WTC11 (cell line): ENCODE measurements around the gene ELMOD1. TPM values are rescaled to one million over a fixed set of nuclear protein-coding genes. Genes with fewer than 3 reads are reported as not detected.

Source experiments
- ATAC-seq: fragments of 200-7000 bp; cut with Tn5 transposase; 2 replicates; pipeline ENCODE4 v1.10.0; 2021; ENCODE audit warnings: mild to moderate bottlenecking, moderate library complexity
- CTCF ChIA-PET: fragments of 300-600 bp; sonication (Branson Sonifier 250); formaldehyde crosslinking; loops from one replicate; lab custom pipeline; 2021; ENCODE audit warnings: antibody characterized with exemption; lab: Charles Lee
- POLR2A ChIA-PET: fragments of 350-600 bp; sonication (Branson Sonifier 250); formaldehyde crosslinking; loops from one replicate; lab custom pipeline; 2021; ENCODE audit warnings: antibody characterized with exemption; lab: Charles Lee
- DNase-seq: peaks from one replicate; pipeline ENCODE4 v3.0.0; 2021; ENCODE audit warnings: low spot score
- H3K27ac Mint-ChIP-seq: 2 replicates; pipeline ENCODE4 v1.8.0; 2021; ENCODE audit warnings: mixed read lengths
- H3K27me3 Mint-ChIP-seq: 2 replicates; pipeline ENCODE4 v1.8.0; 2021; ENCODE audit warnings: low read depth, mild to moderate bottlenecking, moderate library complexity, mixed read lengths
- H3K36me3 Mint-ChIP-seq: 2 replicates; pipeline ENCODE4 v1.8.0; 2021; ENCODE audit warnings: mixed read lengths
- H3K4me1 Mint-ChIP-seq: 2 replicates; pipeline ENCODE4 v1.8.0; 2022; ENCODE audit warnings: mixed read lengths
- H3K4me3 Mint-ChIP-seq: 2 replicates; pipeline ENCODE4 v1.8.0; 2021; ENCODE audit warnings: mild to moderate bottlenecking, moderate library complexity, mixed read lengths
- H3K9me3 Mint-ChIP-seq: 2 replicates; pipeline ENCODE4 v1.8.0; 2021; ENCODE audit warnings: mixed read lengths
- CBFB ChIP-seq: sonication (generic); formaldehyde crosslinking; IDR thresholded peaks from 2 replicates; pipeline ENCODE4 v1.8.1; 2022; ENCODE audit warnings: mild to moderate bottlenecking, low read depth, missing genetic modification reagents
- FOXJ3 ChIP-seq: sonication (generic); formaldehyde crosslinking; IDR thresholded peaks from 2 replicates; pipeline ENCODE4 v1.9.0; 2021; ENCODE audit warnings: missing genetic modification reagents, mild to moderate bottlenecking, borderline replicate concordance
- FOXK1 ChIP-seq: sonication (generic); formaldehyde crosslinking; IDR thresholded peaks from 2 replicates; pipeline ENCODE4 v1.8.0; 2022; ENCODE audit warnings: mild to moderate bottlenecking, moderate library complexity, missing genetic modification reagents
- GTF2I ChIP-seq: fragments of 250-450 bp; sonication (Bioruptor Pico); conservative IDR thresholded peaks from 2 replicates; pipeline ENCODE4 v1.4.0; 2021; ENCODE audit warnings: mild to moderate bottlenecking
- MYBL2 ChIP-seq: sonication (generic); formaldehyde crosslinking; IDR thresholded peaks from 2 replicates; pipeline ENCODE4 v1.8.1; 2023; ENCODE audit warnings: mild to moderate bottlenecking, moderate library complexity, missing genetic modification reagents
- OVOL2 ChIP-seq: fragments of 250-450 bp; sonication (Bioruptor Pico); IDR thresholded peaks from 2 replicates; pipeline ENCODE4 v1.9.0; 2021; ENCODE audit warnings: mild to moderate bottlenecking, borderline replicate concordance
- RELA ChIP-seq: sonication (generic); formaldehyde crosslinking; IDR thresholded peaks from 2 replicates; pipeline ENCODE4 v1.8.1; 2022; ENCODE audit warnings: missing genetic modification reagents, mild to moderate bottlenecking, borderline replicate concordance
- RORB ChIP-seq: fragments of 250-450 bp; sonication (Bioruptor Pico); IDR thresholded peaks from 2 replicates; pipeline ENCODE4 v1.9.0; 2021; ENCODE audit warnings: mild to moderate bottlenecking
- SMAD4 ChIP-seq: sonication (generic); formaldehyde crosslinking; IDR thresholded peaks from 2 replicates; pipeline ENCODE4 v1.8.0; 2022; ENCODE audit warnings: mild to moderate bottlenecking, missing genetic modification reagents
- TCF7 ChIP-seq: sonication (generic); formaldehyde crosslinking; IDR thresholded peaks from 2 replicates; pipeline ENCODE4 v1.8.0; 2022; ENCODE audit warnings: mild to moderate bottlenecking, low read depth, missing genetic modification reagents, moderate library complexity
- ZNF138 ChIP-seq: sonication (generic); formaldehyde crosslinking; conservative IDR thresholded peaks from 2 replicates; pipeline ENCODE4 v1.8.1; 2022; ENCODE audit warnings: mild to moderate bottlenecking, moderate library complexity, missing genetic modification reagents
- ZNF219 ChIP-seq: sonication (generic); formaldehyde crosslinking; IDR thresholded peaks from 2 replicates; pipeline ENCODE4 v1.8.0; 2023; ENCODE audit warnings: missing genetic modification reagents, mild to moderate bottlenecking, borderline replicate concordance
- ZNF232 ChIP-seq: sonication (generic); formaldehyde crosslinking; IDR thresholded peaks from 2 replicates; pipeline ENCODE4 v1.8.0; 2022; ENCODE audit warnings: mild to moderate bottlenecking, missing genetic modification reagents
- total RNA-seq: library from RNA; stranded (reverse); gene quantifications from 3 replicates; pipeline ENCODE4 v1.2.3, GENCODE V29; 2021
- TF ChIP-seq, protein P1 (sequence below): sonication (generic); formaldehyde crosslinking; IDR thresholded peaks from 2 replicates; pipeline ENCODE4 v1.8.1; 2022; ENCODE audit warnings: missing genetic modification reagents, borderline replicate concordance
- TF ChIP-seq, protein P2 (sequence below): sonication (generic); formaldehyde crosslinking; conservative IDR thresholded peaks from 2 replicates; pipeline ENCODE4 v1.8.1; 2022; ENCODE audit warnings: mild to moderate bottlenecking, missing genetic modification reagents
- TF ChIP-seq, protein P3 (sequence below): sonication (generic); formaldehyde crosslinking; IDR thresholded peaks from 2 replicates; pipeline ENCODE4 v1.8.1; 2023; ENCODE audit warnings: mild to moderate bottlenecking, missing genetic modification reagents, moderate library complexity
- TF ChIP-seq, protein P4 (sequence below): sonication (generic); formaldehyde crosslinking; IDR thresholded peaks from 2 replicates; pipeline ENCODE4 v1.8.0; 2023; ENCODE audit warnings: mild to moderate bottlenecking, missing genetic modification reagents
- TF ChIP-seq, protein P5 (sequence below): sonication (generic); formaldehyde crosslinking; IDR thresholded peaks from 2 replicates; pipeline ENCODE4 v1.8.1; 2022; ENCODE audit warnings: mild to moderate bottlenecking, moderate library complexity, missing genetic modification reagents
- TF ChIP-seq, protein P6 (sequence below): fragments of 250-450 bp; sonication (Bioruptor Pico); IDR thresholded peaks from 2 replicates; pipeline ENCODE4 v1.9.0; 2021; ENCODE audit warnings: moderate library complexity, mild to moderate bottlenecking, inconsistent platforms, borderline replicate concordance
- TF ChIP-seq, protein P7 (sequence below): fragments of 250-450 bp; sonication (Bioruptor Pico); IDR thresholded peaks from 2 replicates; pipeline ENCODE4 v2.1.2; 2022; ENCODE audit warnings: mild to moderate bottlenecking, moderate library complexity
- TF ChIP-seq, protein P8 (sequence below): sonication (generic); formaldehyde crosslinking; IDR thresholded peaks from 2 replicates; pipeline ENCODE4 v1.8.0; 2023; ENCODE audit warnings: missing genetic modification reagents, mild to moderate bottlenecking, borderline replicate concordance

ELMOD1 gene
- total RNA-seq, 1 experiment from 2014 or later = 2.3 TPM

DNA sequence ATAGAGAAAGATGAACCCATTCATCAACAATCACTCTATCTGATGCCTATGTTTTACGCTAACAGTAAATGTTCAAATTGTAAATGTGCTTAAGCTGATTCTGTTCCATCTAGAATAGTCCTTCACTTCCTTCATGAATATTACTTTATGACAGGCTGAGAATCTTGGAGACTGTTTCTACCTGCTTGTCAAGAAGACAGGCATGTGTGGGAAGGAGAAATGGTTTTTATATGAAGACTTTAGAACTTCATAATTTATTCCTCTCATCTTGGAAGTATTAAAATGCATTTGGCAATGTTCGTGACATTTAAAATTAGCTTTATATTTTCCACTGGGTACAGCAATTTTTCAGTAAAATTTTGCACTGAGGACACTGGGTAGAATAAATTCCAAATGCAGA, 41.0 kb downstream of the ELMOD1 start (continued):
- TF ChIP-seq TCF7 = no peak
- no peak for TF ChIP-seq ZNF232
- TF ChIP-seq, protein P1, sequence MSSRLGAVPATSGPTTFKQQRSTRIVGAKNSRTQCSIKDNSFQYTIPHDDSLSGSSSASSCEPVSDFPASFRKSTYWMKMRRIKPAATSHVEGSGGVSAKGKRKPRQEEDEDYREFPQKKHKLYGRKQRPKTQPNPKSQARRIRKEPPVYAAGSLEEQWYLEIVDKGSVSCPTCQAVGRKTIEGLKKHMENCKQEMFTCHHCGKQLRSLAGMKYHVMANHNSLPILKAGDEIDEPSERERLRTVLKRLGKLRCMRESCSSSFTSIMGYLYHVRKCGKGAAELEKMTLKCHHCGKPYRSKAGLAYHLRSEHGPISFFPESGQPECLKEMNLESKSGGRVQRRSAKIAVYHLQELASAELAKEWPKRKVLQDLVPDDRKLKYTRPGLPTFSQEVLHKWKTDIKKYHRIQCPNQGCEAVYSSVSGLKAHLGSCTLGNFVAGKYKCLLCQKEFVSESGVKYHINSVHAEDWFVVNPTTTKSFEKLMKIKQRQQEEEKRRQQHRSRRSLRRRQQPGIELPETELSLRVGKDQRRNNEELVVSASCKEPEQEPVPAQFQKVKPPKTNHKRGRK (CRISPR knock-in tag) = no peak

DNA sequence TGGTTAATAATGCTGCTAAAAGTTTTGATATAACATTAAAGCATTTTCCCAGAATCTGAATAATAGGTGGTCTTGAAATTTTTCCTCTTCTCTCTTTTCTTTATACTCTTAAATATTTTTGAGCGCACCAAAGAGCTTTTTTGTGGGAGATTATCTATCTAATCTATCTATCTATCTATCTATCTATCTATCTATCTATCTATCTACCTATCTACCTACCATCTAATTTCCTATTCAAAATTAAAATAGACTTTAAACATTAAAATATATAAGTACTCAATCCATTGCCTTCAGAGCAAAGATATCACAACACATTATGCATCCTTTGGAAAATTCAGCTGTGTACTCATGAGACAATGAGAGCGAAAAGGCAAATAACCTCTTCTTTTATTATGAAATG, 55.8 kb downstream of the ELMOD1 start:
- Mint-ChIP-seq H3K4me3 (no peak overlapping the region), H3K36me3 (no peaks in the 10 kb centered on the region)
- DNase-seq = no peak
- POLR2A ChIA-PET = no interaction called here
- TF ChIP-seq, protein P2, sequence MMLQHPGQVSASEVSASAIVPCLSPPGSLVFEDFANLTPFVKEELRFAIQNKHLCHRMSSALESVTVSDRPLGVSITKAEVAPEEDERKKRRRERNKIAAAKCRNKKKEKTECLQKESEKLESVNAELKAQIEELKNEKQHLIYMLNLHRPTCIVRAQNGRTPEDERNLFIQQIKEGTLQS (CRISPR knock-in tag) = no peak
- TF ChIP-seq, protein P3, sequence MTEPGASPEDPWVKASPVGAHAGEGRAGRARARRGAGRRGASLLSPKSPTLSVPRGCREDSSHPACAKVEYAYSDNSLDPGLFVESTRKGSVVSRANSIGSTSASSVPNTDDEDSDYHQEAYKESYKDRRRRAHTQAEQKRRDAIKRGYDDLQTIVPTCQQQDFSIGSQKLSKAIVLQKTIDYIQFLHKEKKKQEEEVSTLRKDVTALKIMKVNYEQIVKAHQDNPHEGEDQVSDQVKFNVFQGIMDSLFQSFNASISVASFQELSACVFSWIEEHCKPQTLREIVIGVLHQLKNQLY (CRISPR knock-in tag) = no peak
- TF ChIP-seq, protein P4, sequence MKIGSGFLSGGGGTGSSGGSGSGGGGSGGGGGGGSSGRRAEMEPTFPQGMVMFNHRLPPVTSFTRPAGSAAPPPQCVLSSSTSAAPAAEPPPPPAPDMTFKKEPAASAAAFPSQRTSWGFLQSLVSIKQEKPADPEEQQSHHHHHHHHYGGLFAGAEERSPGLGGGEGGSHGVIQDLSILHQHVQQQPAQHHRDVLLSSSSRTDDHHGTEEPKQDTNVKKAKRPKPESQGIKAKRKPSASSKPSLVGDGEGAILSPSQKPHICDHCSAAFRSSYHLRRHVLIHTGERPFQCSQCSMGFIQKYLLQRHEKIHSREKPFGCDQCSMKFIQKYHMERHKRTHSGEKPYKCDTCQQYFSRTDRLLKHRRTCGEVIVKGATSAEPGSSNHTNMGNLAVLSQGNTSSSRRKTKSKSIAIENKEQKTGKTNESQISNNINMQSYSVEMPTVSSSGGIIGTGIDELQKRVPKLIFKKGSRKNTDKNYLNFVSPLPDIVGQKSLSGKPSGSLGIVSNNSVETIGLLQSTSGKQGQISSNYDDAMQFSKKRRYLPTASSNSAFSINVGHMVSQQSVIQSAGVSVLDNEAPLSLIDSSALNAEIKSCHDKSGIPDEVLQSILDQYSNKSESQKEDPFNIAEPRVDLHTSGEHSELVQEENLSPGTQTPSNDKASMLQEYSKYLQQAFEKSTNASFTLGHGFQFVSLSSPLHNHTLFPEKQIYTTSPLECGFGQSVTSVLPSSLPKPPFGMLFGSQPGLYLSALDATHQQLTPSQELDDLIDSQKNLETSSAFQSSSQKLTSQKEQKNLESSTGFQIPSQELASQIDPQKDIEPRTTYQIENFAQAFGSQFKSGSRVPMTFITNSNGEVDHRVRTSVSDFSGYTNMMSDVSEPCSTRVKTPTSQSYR (CRISPR knock-in tag) = no peak
- TF ChIP-seq ZNF138 (CRISPR knock-in tag) = no peak
- TF ChIP-seq ZNF219 (CRISPR knock-in tag) = no peak
- TF ChIP-seq ZNF232 = no peak
- TF ChIP-seq, protein P5, sequence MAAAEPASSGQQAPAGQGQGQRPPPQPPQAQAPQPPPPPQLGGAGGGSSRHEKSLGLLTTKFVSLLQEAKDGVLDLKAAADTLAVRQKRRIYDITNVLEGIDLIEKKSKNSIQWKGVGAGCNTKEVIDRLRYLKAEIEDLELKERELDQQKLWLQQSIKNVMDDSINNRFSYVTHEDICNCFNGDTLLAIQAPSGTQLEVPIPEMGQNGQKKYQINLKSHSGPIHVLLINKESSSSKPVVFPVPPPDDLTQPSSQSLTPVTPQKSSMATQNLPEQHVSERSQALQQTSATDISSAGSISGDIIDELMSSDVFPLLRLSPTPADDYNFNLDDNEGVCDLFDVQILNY = no peak
- TF ChIP-seq, protein P6, sequence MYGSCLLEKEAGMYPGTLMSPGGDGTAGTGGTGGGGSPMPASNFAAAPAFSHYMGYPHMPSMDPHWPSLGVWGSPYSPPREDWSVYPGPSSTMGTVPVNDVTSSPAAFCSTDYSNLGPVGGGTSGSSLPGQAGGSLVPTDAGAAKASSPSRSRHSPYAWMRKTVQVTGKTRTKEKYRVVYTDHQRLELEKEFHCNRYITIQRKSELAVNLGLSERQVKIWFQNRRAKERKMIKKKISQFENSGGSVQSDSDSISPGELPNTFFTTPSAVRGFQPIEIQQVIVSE (CRISPR knock-in tag) = no peak
- no peak for TF ChIP-seq RORB (CRISPR knock-in tag)
- no peak for TF ChIP-seq OVOL2 (CRISPR knock-in tag)
- no peak for TF ChIP-seq RELA (CRISPR knock-in tag)
- TF ChIP-seq, all 79 proteins: peak for 0
- no peak for ATAC-seq
- peaks cover 32% of the 10 kb centered on the region for H3K4me1 Mint-ChIP-seq
- H3K27me3 Mint-ChIP-seq = no peaks in the 10 kb centered on the region
- H3K27ac Mint-ChIP-seq = no peak overlapping the region
- CTCF ChIA-PET = interaction anchor here (0.6 kb wide), 1 partner anchor 43 kb away, joined by 3 read pairs; no protein-coding TSS in a partner anchor
- H3K9me3 Mint-ChIP-seq = no peaks in the 10 kb centered on the region

DNA sequence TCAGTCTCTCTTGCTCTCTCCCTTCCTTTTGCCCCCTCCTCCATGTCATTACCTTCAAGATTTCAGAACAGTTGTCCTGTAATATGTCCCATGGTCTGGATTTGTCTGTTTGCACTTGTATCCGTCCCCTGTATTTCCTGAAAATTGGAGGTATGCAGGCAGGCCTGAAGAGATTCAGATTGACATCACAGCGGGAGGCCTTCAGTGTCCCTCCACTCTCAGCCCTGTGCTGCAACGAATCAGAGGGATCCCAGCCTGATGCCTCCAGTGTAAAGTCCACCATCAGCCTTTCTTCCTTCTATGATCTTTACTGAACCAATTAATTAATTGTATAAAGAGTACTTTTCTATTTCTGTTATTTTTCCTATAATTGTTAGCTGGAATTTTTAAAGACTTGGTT, 57.3 kb downstream of the ELMOD1 start:
- ATAC-seq = peak; percentile 96
- H3K27me3 Mint-ChIP-seq = no peaks in the 10 kb centered on the region
- H3K4me3 Mint-ChIP-seq = no peak overlapping the region
- H3K4me1 Mint-ChIP-seq = peaks cover 36% of the 10 kb centered on the region
- no peaks in the 10 kb centered on the region for H3K9me3 Mint-ChIP-seq
- H3K36me3 Mint-ChIP-seq = no peaks in the 10 kb centered on the region
- TF ChIP-seq CBFB (CRISPR knock-in tag) (no peak), FOXK1 (CRISPR knock-in tag) (no peak), FOXJ3 (CRISPR knock-in tag) (no peak), SMAD4 (no peak), RELA (CRISPR knock-in tag) (no peak), MYBL2 (CRISPR knock-in tag) (no peak), RORB (CRISPR knock-in tag) (no peak), GTF2I (CRISPR knock-in tag) (no peak)
- TF ChIP-seq, protein P7, sequence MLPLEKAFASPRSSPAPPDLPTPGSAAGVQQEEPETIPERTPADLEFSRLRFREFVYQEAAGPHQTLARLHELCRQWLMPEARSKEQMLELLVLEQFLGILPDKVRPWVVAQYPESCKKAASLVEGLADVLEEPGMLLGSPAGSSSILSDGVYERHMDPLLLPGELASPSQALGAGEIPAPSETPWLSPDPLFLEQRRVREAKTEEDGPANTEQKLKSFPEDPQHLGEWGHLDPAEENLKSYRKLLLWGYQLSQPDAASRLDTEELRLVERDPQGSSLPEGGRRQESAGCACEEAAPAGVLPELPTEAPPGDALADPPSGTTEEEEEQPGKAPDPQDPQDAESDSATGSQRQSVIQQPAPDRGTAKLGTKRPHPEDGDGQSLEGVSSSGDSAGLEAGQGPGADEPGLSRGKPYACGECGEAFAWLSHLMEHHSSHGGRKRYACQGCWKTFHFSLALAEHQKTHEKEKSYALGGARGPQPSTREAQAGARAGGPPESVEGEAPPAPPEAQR (CRISPR knock-in tag) = no peak
- TF ChIP-seq, protein P8, sequence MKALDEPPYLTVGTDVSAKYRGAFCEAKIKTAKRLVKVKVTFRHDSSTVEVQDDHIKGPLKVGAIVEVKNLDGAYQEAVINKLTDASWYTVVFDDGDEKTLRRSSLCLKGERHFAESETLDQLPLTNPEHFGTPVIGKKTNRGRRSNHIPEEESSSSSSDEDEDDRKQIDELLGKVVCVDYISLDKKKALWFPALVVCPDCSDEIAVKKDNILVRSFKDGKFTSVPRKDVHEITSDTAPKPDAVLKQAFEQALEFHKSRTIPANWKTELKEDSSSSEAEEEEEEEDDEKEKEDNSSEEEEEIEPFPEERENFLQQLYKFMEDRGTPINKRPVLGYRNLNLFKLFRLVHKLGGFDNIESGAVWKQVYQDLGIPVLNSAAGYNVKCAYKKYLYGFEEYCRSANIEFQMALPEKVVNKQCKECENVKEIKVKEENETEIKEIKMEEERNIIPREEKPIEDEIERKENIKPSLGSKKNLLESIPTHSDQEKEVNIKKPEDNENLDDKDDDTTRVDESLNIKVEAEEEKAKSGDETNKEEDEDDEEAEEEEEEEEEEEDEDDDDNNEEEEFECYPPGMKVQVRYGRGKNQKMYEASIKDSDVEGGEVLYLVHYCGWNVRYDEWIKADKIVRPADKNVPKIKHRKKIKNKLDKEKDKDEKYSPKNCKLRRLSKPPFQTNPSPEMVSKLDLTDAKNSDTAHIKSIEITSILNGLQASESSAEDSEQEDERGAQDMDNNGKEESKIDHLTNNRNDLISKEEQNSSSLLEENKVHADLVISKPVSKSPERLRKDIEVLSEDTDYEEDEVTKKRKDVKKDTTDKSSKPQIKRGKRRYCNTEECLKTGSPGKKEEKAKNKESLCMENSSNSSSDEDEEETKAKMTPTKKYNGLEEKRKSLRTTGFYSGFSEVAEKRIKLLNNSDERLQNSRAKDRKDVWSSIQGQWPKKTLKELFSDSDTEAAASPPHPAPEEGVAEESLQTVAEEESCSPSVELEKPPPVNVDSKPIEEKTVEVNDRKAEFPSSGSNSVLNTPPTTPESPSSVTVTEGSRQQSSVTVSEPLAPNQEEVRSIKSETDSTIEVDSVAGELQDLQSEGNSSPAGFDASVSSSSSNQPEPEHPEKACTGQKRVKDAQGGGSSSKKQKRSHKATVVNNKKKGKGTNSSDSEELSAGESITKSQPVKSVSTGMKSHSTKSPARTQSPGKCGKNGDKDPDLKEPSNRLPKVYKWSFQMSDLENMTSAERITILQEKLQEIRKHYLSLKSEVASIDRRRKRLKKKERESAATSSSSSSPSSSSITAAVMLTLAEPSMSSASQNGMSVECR = no peak
- CTCF ChIA-PET = no interaction called here
- DNase-seq = peak; percentile 56
- POLR2A ChIA-PET = no interaction called here
- no peak overlapping the region for H3K27ac Mint-ChIP-seq
